ENCODE data around the gene DHX16. TPM values are rescaled to one million over a fixed set of nuclear protein-coding genes. Genes with fewer than 3 reads are reported as not detected.
A peak's percentile ranks its signal among the peaks of the same experiment; 100 is the strongest.

DHX16 gene
- polyA plus RNA-seq, 3 donors = 16.4 to 70.1 (median 19.0) TPM

DNA sequence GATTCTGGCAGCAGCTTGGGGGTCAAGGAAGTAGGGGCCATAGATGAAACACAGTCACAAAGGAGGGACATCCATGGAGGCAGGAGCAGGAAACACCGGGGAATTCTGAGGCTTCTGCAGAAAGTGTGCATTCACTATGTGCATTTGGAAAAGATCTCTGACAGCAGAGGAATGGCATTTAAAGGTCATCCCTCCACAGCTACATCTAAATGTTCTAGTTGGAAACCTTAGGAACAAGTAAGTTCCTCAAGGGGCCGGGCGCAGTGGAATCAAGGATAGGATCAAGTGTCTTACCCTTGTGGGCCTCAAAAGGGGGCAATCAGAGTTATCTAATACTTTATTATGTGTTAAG, 17.1 kb downstream of the DHX16 start:
- peaks cover 83 to 97% of the 10 kb centered on the region in 2 donors for H3K36me3 Mint-ChIP-seq
- peaks cover 15% of the 10 kb centered on the region for H3K4me1 Mint-ChIP-seq
- 100% methylated on average over 1 of the region's 3 CpGs for WGBS (ENCODE audit: insufficient coverage)

DNA sequence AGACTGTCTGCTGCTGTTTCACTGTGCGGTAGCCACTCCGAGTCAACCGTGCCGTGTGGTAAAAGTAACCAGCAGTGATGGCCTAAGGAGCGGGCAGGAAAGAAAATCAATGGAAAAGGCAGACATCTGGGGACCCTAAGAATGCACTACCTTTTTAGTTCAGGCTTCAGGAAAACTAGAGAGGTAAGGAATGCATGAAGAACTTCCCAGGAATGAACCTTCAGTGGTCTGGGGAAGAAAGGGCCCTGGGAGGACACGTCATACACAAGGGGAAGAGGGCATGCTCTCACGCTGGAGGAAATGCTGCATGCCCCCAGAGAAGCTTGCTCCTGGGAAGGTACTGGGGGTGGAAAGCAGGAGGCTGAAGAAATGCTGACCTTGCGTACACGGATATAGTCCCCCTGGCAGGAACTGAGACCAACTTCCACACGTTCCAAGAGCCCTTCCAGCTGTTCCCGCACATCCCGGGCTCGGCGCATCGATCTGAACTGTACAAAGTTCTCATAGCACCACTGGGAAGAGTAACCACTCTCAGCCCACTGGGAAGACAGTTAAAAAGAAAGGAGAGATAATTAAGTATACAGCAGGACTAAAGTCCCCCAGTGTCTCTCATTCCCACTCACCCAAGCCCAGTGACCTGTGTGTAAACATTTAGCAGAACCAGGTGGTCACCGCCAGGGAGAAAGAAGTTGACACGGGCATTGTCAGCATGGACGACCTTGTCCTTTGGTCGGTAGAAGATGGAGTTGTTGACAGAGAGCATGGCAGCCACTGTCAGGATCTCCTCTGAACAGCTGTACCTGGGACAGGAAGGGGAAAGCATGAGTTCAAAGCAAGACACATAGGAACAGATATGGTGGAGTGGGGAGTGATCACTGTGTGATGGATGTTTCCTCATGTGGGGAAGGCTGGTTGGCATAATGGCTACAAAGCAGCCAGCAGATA, 17.7 kb downstream of the DHX16 start:
- no peak overlapping the region for H2AFZ ChIP-seq (ENCODE audit: insufficient read depth, low read depth, low read length, poor library complexity, severe bottlenecking)
- H3K36me3 ChIP-seq (replicated peaks in 1 of 2; ENCODE audit: control insufficient read depth in 1 of 2, insufficient read depth in 2 of 2, low read length in 2 of 2) = peaks cover 87 to 93% of the 10 kb centered on the region in 2 donors
- no peaks in the 10 kb centered on the region for H3K27me3 ChIP-seq (ENCODE audit: control insufficient read depth in 2 of 2, insufficient read depth in 2 of 2, low read length in 2 of 2)
- peak overlapping the region in 4 of 7 donors; percentile 6 to 58 (median 24) for H3K27ac Mint-ChIP-seq
- H3K27me3 Mint-ChIP-seq (ENCODE audit: low read depth in 3 of 3) = peaks cover 0 to 1% (median 0%) of the 10 kb centered on the region in 3 donors
- H3K9me3 ChIP-seq (replicated peaks in 1 of 2; ENCODE audit: control insufficient read depth in 1 of 2, insufficient read depth in 1 of 2, low read length in 2 of 2) = no peaks in the 10 kb centered on the region
- H3K36me3 Mint-ChIP-seq = peaks cover 78 to 91% of the 10 kb centered on the region in 2 donors
- H4K20me1 ChIP-seq (ENCODE audit: insufficient read depth, low read length) = peaks cover 13% of the 10 kb centered on the region
- no peaks in the 10 kb centered on the region for H3K9me3 Mint-ChIP-seq
- H3K4me1 ChIP-seq (ENCODE audit: control insufficient read depth in 1 of 2, insufficient read depth in 2 of 2, low read length in 2 of 2) = peaks cover 13 to 16% of the 10 kb centered on the region in 2 donors
- no peaks in the 10 kb centered on the region for H3K79me2 ChIP-seq (ENCODE audit: insufficient read depth, low read length)
- no peak overlapping the region for H3K4me2 ChIP-seq (replicated peaks; ENCODE audit: extremely low read depth, low read length, poor library complexity, severe bottlenecking)
- H3K9ac ChIP-seq (ENCODE audit: insufficient read depth, low read length, poor library complexity, severe bottlenecking) = no peak overlapping the region
- intact Hi-C loops (cut with micrococcal nuclease) = no loop called here
- H3K4me1 Mint-ChIP-seq = peaks cover 17% of the 10 kb centered on the region
- H3K27ac ChIP-seq (ENCODE audit: low read depth in 1 of 2, low read length in 2 of 2) = no peak overlapping the region
- no peak overlapping the region for H3K4me3 ChIP-seq (replicated peaks in 1 of 3; ENCODE audit: low read depth in 2 of 3, low read length in 3 of 3)
- TF ChIP-seq, protein P1, sequence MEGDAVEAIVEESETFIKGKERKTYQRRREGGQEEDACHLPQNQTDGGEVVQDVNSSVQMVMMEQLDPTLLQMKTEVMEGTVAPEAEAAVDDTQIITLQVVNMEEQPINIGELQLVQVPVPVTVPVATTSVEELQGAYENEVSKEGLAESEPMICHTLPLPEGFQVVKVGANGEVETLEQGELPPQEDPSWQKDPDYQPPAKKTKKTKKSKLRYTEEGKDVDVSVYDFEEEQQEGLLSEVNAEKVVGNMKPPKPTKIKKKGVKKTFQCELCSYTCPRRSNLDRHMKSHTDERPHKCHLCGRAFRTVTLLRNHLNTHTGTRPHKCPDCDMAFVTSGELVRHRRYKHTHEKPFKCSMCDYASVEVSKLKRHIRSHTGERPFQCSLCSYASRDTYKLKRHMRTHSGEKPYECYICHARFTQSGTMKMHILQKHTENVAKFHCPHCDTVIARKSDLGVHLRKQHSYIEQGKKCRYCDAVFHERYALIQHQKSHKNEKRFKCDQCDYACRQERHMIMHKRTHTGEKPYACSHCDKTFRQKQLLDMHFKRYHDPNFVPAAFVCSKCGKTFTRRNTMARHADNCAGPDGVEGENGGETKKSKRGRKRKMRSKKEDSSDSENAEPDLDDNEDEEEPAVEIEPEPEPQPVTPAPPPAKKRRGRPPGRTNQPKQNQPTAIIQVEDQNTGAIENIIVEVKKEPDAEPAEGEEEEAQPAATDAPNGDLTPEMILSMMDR (IDR thresholded peaks at IDR 0.05) = no peak
- DNase-seq = no peak
- 99% methylated on average over 12 of the region's 19 CpGs for WGBS (ENCODE audit: insufficient coverage)
- no peak overlapping the region for H3K4me3 Mint-ChIP-seq

More for the DNA sequence above, 17.1 kb downstream of the DHX16 start:
- Mint-ChIP-seq H3K27me3 (ENCODE audit: low read depth in 3 of 3) (peaks cover 0 to 1% (median 0%) of the 10 kb centered on the region in 3 donors), H3K4me3 (no peak overlapping the region), H3K27ac (peak overlapping the region in 4 of 7 donors; percentile 6 to 77 (median 66)), H3K9me3 (no peaks in the 10 kb centered on the region)
- no peak overlapping the region for H3K4me3 ChIP-seq (replicated peaks in 1 of 3; ENCODE audit: low read depth in 2 of 3, low read length in 3 of 3)
- peaks cover 13% of the 10 kb centered on the region for H4K20me1 ChIP-seq (ENCODE audit: insufficient read depth, low read length)
- H3K9me3 ChIP-seq (replicated peaks in 1 of 2; ENCODE audit: control insufficient read depth in 1 of 2, insufficient read depth in 1 of 2, low read length in 2 of 2) = no peaks in the 10 kb centered on the region
- H3K79me2 ChIP-seq (ENCODE audit: insufficient read depth, low read length) = no peaks in the 10 kb centered on the region
- no peak overlapping the region for H2AFZ ChIP-seq (ENCODE audit: insufficient read depth, low read depth, low read length, poor library complexity, severe bottlenecking)
- H3K4me2 ChIP-seq (replicated peaks; ENCODE audit: extremely low read depth, low read length, poor library complexity, severe bottlenecking) = no peak overlapping the region
- intact Hi-C loops (cut with micrococcal nuclease) = no loop called here
- no peak for DNase-seq
- H3K36me3 ChIP-seq (replicated peaks in 1 of 2; ENCODE audit: control insufficient read depth in 1 of 2, insufficient read depth in 2 of 2, low read length in 2 of 2) = peaks cover 90 to 99% of the 10 kb centered on the region in 2 donors
- no peak overlapping the region for H3K27ac ChIP-seq (ENCODE audit: low read depth in 1 of 2, low read length in 2 of 2)
- no peaks in the 10 kb centered on the region for H3K27me3 ChIP-seq (ENCODE audit: control insufficient read depth in 2 of 2, insufficient read depth in 2 of 2, low read length in 2 of 2)
- no peak overlapping the region for H3K9ac ChIP-seq (ENCODE audit: insufficient read depth, low read length, poor library complexity, severe bottlenecking)
- peaks cover 13 to 16% of the 10 kb centered on the region in 2 donors for H3K4me1 ChIP-seq (ENCODE audit: control insufficient read depth in 1 of 2, insufficient read depth in 2 of 2, low read length in 2 of 2)
- TF ChIP-seq, protein P1 (IDR thresholded peaks at IDR 0.05) = no peak

Measured in CD14-positive monocyte (primary cell).